GM12801 (cell line): Measurements from ENCODE around the gene AK3.

Source experiments
- CTCF ChIP-seq: IDR thresholded peaks from one replicate; pipeline ENCODE4 v1.5.1; 2011; ENCODE audit warnings: control low read depth; ENCODE audit not compliant: insufficient read length; ENCODE audit errors: extremely low read depth

Gene AK3

DNA sequence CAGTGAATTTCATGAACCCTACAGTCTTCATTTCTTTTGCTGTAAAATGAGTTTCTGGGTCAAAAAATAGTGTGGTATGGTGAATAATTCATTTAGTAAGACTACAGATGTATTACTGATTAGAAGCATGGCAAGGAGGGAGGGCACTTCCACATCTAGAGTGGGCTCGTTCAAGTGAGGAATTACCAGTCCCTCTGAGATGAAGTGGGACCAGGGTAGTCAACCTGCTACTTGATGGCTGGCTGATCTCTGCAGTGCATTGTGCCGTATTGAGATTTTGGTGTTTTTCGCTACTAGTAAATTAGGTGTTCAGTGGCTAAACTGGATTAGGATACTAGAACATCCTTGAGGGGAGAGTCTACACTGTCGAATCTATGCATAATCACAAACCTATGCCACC, 50.9 kb downstream of the AK3 start:
- no peak for TF ChIP-seq CTCF

- no peak for TF ChIP-seq CTCF
Measured at GRCh38 chr9:4689687-4690104, 51.3 kb downstream of the AK3 start.

GRCh38 chr9:4689021-4689420, 52.0 kb downstream of the AK3 start:
- TF ChIP-seq CTCF = no peak

- TF ChIP-seq CTCF = no peak
Measured at GRCh38 chr9:4686584-4686983, 54.4 kb downstream of the AK3 start.

GRCh38 chr9:4686112-4686511, 54.9 kb downstream of the AK3 start:
- no peak for TF ChIP-seq CTCF

GRCh38 chr9:4684820-4685219, 56.2 kb downstream of the AK3 start:
- TF ChIP-seq CTCF = no peak

GRCh38 chr9:4680750-4681149, 60.3 kb downstream of the AK3 start:
- TF ChIP-seq CTCF = no peak

GRCh38 chr9:4680173-4680525, 60.9 kb downstream of the AK3 start:
- no peak for TF ChIP-seq CTCF
